Lower leg skin (tissue), 4 donors: ENCODE measurements around the gene INPP5F. TPM values are rescaled to one million over a fixed set of nuclear protein-coding genes. Genes with fewer than 3 reads are reported as not detected.

Experiments
- DNase-seq, 2 donors: peaks; one replicate each; pipeline ENCODE4 v3.0.0-alpha.2; 2019; ENCODE audit warnings: low spot score in 2 of 2
- H3K4me3 ChIP-seq: fragments of 200-600 bp; sonication (generic); 2 replicates; pipeline ENCODE4 v1.5.1; 2017; ENCODE audit warnings: mild to moderate bottlenecking, low read depth; ENCODE audit not compliant: poor library complexity, severe bottlenecking
- CTCF ChIP-seq, 3 donors: fragments of 450-650 bp; IDR thresholded peaks; one replicate each; pipeline ENCODE4 v1.5.1; 2016; ENCODE audit warnings: antibody characterized with exemption in 3 of 3, mild to moderate bottlenecking in 3 of 3, moderate library complexity in 2 of 3
- POLR2A ChIP-seq, 2 donors: fragments of 450-650 bp; IDR thresholded peaks; one replicate each; pipeline ENCODE4 v1.6.1; 2016 to 2017; ENCODE audit warnings: antibody characterized with exemption in 2 of 2, mild to moderate bottlenecking in 1 of 2, moderate library complexity in 1 of 2
- WGBS, 2 donors: methylation state at CpG; one replicate each; pipeline ENCODE4 v1.1.5; 2018; 5-methylcytosine and 5-hydroxymethylcytosine counted together
- intact Hi-C: fragments of 100-400 bp; cut with DNase I; formaldehyde crosslinking; loops from one replicate; pipeline ENCODE4 v1.15.0; 2023; ENCODE audit warnings: low total_unique reads
- total RNA-seq, 4 donors: library from RNA; depleted of rRNA; stranded (reverse); fragments of >200 nt; gene quantifications; one replicate each; pipeline ENCODE4 v1.1.0, GENCODE V29; 2016

INPP5F gene
- total RNA-seq, 4 donors from 2014 or later: 13.8 to 17.1 (median 15.0) TPM

GRCh38 chr10:119740096-119740495 lies 14.2 kb downstream of the INPP5F start:
- 81 to 89% methylated on average over 3 of the region's 3 CpGs for WGBS, 2 donors
- intact Hi-C loops: no loop called here
- no peak overlapping the region for H3K4me3 ChIP-seq
- TF ChIP-seq POLR2A (IDR thresholded peaks at IDR 0.05) (no peak), CTCF (IDR thresholded peaks at IDR 0.05) (no peak)
- no peak for DNase-seq

GRCh38 chr10:119742947-119743648 lies 17.2 kb downstream of the INPP5F start:
- no peak for DNase-seq
- H3K4me3 ChIP-seq: no peak overlapping the region
- intact Hi-C loops: no loop called here
- WGBS, 2 donors: 72 to 78% methylated on average over 8 of the region's 8 CpGs
- TF ChIP-seq CTCF (IDR thresholded peaks at IDR 0.05) (no peak), POLR2A (IDR thresholded peaks at IDR 0.05) (no peak)

- no peak overlapping the region for H3K4me3 ChIP-seq
- WGBS, 2 donors: 92 to 95% methylated on average over 12 of the region's 12 CpGs
- intact Hi-C loops: no loop called here
- no peak for TF ChIP-seq CTCF (IDR thresholded peaks at IDR 0.05)
- TF ChIP-seq POLR2A (IDR thresholded peaks at IDR 0.05): no peak
- no peak for DNase-seq
These were observed 22.1 kb downstream of the INPP5F start for GRCh38 chr10:119747940-119748339.

- 90% methylated on average over 10 to 12 of the region's 12 CpGs for WGBS, 2 donors
- no peak for DNase-seq
- TF ChIP-seq CTCF (IDR thresholded peaks at IDR 0.05) (no peak), POLR2A (IDR thresholded peaks at IDR 0.05) (no peak)
- no peak overlapping the region for H3K4me3 ChIP-seq
- intact Hi-C loops: no loop called here
These were observed 23.0 kb downstream of the INPP5F start for GRCh38 chr10:119748871-119749270.

GRCh38 chr10:119749455-119749854 lies 23.6 kb downstream of the INPP5F start:
- intact Hi-C loops: no loop called here
- H3K4me3 ChIP-seq: no peak overlapping the region
- DNase-seq: no peak
- 91 to 95% methylated on average over 7 of the region's 7 CpGs for WGBS, 2 donors
- TF ChIP-seq CTCF (IDR thresholded peaks at IDR 0.05) (no peak), POLR2A (IDR thresholded peaks at IDR 0.05) (no peak)
